OCI-LY7 (cell line): ENCODE data around the gene CDR2.

ENCODE experiments used
- EZH2phosphoT487 ChIP-seq: fragments of 200-600 bp; sonication (generic); IDR thresholded peaks from 2 replicates; pipeline ENCODE4 v1.6.1; 2018; ENCODE audit warnings: low read depth, borderline replicate concordance, mild to moderate bottlenecking, mixed run types, antibody characterized with exemption, low read length, moderate library complexity, mixed read lengths
- TF ChIP-seq, protein P1 (sequence below): fragments of 200-600 bp; sonication (generic); conservative IDR thresholded peaks from 2 replicates; pipeline ENCODE4 v1.5.1; 2014; ENCODE audit warnings: mild to moderate bottlenecking, antibody characterized with exemption, low read length, moderate library complexity, mixed read lengths

DNA sequence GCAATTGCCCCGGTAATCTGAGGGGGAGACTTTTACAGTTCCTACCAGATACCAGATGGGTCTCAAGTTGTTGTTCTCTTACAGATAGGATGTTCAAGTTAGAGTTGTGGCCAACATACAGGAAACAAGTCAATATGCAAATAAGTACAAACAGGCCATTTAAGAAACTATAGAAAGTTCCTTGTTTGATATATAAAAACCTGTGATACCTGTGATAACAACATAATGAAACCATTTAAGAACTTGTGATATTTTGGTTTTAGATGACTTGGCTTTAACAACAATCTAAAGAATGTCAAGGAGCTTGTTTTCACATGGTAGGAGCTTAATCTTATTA lies 16.8 kb downstream of the CDR2 start:
- TF ChIP-seq, protein P1, sequence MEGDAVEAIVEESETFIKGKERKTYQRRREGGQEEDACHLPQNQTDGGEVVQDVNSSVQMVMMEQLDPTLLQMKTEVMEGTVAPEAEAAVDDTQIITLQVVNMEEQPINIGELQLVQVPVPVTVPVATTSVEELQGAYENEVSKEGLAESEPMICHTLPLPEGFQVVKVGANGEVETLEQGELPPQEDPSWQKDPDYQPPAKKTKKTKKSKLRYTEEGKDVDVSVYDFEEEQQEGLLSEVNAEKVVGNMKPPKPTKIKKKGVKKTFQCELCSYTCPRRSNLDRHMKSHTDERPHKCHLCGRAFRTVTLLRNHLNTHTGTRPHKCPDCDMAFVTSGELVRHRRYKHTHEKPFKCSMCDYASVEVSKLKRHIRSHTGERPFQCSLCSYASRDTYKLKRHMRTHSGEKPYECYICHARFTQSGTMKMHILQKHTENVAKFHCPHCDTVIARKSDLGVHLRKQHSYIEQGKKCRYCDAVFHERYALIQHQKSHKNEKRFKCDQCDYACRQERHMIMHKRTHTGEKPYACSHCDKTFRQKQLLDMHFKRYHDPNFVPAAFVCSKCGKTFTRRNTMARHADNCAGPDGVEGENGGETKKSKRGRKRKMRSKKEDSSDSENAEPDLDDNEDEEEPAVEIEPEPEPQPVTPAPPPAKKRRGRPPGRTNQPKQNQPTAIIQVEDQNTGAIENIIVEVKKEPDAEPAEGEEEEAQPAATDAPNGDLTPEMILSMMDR = no peak
- no peak for TF ChIP-seq EZH2phosphoT487
